Activated T-cell treated with anti-CD3 and anti-CD28 coated beads for 24 hours (primary cell): Measurements from ENCODE around the gene GRK5.

Experiments
- DNase-seq: peaks from one replicate; pipeline ENCODE4 v3.0.0-alpha.2; 2020; ENCODE audit warnings: low read depth

GRK5 gene

DNA sequence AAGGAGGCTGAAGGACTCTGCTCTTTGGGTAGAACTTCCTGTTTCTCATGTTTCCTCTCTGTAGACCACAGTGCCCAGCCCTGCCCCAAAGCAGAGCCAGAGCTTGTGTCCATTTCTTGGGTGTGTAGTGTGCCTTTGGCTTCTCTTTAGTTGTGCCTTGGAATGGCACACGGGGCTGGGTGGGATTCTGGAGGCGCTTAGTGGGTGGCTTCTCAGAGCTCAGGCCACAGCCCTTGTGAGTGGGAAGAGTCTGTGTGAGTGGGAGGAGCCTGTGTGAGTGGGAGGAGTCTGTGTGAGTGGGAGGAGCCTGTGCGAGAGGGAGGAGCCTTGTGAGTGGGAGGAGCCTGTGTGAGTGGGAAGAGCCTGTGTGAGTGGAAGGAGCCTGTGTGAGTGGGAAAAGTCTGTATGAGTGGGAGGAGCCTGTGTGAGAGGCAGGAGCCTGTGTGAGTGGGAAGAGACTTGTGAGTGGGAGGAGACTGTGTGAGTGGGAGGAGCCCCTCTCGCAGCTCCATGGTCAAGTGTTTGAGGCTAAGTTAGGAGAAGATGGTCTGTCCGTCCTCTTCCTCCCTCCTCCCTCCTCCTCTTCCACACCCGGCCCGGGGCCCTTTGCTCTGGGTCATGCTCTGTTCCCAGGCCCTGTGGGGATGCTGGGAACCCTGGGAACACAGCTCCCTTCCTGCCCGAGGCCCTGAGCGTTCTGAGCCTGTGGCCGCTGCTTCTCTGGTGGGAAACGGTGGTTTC lies 153.0 kb downstream of the GRK5 start:
- no peak for DNase-seq

DNA sequence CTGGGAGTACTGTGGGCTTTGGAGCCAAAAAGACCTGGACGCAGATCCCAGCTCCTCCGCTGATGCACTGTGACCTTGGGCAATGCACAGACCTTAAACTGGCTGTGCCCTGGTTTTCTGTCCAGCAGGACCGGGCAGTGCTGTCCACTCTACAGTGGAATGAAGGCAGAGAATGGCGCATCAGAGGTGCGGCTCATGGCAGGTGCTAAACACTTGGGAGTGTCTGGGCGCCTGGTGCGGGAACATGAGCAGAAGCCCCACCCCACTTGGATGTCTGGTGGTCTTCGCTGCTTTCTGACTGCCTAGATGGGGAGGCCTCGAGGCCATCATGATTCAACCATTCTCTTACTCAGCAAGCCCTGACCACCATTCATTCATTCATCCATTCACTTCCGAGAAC lies 153.7 kb downstream of the GRK5 start:
- DNase-seq, result no peak

DNA sequence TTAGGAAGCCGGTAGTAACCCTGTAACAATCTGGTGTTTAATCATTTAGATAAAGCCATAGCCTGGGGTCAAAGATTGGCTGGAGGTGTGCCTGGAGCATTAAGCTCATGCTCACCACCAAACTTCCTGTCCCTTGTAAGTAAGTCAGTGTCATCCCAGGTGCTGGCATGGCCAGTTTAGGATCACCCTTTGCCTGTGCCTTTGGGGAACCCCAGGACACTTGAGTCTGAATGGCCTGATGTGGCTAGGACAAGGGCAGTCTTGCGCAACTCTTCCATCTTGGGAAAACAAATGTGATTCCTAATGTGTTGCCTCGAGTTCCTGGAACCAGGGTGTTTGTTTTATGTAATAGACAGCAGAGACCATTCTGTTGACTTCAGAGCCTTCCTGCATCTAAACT lies 154.8 kb downstream of the GRK5 start:
- DNase-seq, result no peak

DNA sequence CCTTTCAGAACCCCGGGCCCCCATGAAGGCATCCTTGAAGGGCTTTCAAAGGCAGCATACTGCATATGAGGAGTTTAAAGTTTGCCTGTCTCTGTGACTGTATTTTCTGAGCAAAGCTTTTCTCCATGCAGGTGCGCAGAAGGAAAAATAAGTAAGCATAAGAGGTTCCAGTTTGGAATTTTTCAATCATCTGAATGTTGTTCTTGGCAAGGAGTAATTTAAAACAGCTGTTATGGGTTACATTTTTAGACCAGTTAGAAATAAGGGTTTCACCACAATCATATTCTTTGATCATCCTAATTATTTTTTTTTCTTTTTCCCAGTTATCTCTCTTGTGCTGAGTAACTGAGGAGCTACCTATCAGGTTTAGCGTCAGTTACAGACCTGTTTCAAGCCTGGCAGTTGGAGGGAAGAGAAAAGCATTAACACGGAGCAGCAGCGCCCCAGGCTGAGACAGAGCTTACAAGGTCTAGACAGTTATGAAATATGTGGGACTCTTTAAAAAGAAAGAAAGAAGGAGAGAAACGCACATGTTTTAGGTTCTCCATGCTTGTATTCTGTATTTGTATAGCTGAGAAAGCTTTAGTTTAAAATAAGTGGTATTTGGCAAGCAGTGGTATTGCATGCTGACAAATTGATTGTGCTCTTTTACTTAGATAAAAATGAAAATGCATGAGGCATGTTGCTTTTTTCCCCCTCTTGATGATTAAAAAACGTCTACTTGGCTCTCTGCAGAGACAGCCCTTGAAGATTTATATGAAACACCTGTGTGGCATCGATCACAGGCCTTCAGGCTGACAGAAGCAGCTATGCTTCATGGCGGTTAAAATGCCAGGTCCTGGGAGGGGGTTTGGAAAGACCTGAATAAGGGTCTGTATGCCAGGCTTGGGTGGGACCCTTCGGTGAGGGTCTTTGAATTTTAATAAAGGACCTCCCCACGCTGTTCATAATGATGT lies 157.6 kb downstream of the GRK5 start:
- DNase-seq, result no peak

DNA sequence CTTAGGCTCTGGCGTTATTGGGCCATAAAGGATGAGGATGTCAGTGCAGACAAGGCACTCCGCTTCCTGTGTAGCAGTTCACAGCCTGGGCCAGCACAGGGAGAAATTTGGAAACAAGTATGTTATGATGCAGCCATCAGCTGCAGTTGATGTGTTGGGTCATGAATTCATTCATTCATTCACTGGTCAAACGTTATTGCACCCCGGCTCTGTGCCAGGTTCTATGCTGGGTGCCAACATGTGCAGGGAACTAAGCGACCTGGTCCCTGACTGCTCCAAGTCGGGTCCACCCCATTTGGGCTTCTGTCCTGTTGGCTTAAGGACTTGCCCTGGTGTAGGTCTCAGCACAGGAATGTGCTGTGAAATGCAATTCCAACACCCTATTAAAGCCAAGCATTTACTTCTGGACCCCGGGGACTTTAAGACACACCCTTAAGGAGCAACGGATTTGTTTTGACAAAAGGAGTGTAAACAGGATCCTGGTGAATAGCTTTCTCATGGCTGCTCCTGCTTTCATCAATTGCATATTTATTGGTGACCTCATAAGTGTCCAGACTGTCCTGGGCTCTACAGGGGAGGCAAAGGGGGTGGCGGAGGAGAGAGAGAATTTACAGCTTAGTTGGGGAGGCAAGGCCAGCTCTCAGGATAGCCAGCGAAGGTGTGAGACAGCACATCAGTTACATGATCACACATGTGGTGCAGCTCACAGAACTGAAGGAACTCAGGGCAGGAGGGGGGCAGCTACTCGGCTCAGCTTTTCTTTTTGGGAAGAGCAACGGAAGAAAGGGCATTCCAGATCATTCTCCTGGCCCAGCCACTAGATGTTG lies 158.6 kb downstream of the GRK5 start:
- no peak for DNase-seq

DNA sequence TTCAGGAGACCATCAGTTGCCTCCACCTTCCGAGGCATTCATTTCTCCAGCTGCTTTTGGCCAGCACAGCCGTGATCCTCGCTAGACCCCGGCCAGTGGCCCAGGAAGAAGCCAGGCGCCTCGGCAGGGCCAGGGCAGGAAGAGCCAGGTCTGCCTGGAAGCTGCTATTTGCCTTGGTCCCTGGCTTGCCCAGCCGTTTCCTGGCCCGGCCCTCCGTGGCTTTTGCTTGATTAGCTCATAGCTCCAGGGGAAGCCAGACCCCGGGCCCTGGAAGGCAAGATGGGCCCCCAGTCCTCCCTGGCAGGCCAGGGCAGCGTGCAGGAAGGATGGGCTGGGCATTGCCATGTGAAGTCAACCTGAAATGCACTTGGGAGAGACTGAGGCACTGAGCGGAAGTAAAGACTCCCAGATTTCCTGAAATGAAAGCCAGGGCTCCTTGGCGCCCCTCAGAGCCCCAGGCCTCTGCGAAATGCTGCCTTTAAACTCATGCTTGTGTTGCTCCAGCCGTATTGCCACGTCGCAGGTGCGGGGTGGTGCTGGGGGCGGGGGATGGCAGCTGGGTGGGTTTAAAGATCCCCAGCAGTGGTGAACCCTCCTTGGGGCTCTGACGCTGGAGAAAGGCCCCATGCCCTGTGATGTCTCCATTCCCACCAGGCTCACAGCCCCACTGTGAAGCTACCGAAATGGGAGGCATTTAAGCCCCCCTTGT lies 160.6 kb downstream of the GRK5 start:
- no peak for DNase-seq

DNA sequence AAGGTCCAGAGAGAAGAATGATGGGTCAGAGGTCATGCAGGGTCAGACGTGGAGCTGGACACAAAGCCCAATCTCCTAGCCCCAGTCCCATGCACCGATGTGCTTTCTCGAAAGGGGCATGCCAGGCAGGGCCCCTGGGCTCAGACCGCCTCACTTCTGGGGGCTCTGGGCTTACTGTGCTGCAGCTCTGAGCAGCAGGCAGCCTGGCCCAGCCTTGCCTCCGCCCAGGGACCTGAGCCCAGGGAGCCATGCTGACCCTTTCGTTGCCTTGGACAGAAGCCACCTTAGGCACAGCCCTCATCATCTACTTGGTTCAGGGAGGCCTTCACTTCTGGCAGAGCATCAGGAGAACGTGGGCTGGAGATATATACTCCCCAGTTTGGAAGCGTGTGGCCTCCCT lies 161.2 kb downstream of the GRK5 start:
- no peak for DNase-seq

DNA sequence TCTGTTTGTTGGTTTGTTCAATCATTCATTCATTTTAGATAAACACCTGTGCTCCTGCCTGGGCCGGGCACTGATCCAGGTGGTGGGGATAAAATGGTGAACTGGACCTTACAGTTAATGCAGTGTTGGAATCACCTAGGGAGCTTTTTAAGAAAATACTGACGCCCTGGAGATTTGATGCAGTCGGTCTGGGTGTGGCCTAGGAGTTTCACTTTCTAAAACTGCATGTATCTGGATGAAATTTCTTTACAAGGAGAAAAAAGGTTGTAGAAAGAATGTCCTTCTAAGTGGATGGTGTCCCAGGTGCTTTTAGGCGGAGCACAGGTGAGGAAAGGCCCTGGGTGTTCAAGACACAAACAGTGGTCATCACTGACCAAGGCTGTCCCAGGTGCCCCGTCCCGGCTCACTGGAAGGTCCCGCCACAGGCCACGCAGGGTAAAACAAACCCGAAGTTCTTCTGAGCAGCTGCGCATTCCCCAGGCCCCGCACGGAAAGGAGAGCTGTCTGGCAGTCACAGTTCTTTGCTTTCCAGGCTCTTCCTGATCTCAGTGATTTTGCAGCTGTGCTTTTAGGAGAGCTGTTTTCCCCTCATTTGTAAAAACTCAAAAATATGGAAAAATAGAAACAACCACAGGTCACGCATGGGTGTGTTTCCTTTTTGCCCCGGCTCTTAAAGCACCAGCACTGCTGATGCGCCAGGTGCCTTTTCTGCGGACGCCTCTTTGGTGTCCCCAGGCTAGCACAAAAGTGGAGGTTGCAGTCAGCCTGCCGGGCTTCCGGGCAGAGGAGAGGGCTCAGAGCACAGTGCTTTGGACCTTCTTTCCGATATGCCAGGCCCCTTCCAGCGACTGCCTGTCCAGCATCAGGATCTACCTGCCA lies 161.9 kb downstream of the GRK5 start:
- no peak for DNase-seq

DNA sequence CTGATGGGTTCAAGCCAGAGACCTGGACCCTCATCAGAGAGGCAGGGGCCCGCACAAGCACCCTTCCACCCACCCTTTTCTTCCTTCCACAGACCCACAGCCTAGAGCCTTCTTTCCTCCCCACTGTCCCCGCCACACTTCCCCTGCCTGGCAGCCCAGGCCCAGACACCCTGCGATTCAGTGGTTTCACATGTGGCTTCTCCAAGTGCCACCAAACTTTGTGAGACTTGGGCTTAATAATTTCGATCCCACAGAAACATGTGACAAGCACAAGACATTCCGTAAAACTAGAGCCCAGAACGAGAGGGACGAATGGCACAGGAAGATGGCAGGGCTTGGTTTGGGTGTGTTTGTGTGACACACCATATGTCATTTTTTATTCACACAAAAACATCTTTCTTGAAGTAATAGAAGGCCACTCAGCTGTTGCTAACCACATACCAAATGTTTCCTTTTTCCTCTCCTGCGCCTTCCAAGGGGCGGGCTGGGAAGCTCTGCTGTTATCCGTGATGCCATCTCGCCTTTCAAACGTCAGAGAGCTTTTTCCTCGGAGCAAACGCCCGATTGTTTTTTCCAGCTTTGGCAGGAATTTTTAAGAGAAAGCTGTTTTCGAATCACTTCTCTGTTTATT lies 162.9 kb downstream of the GRK5 start:
- DNase-seq, result no peak

DNA sequence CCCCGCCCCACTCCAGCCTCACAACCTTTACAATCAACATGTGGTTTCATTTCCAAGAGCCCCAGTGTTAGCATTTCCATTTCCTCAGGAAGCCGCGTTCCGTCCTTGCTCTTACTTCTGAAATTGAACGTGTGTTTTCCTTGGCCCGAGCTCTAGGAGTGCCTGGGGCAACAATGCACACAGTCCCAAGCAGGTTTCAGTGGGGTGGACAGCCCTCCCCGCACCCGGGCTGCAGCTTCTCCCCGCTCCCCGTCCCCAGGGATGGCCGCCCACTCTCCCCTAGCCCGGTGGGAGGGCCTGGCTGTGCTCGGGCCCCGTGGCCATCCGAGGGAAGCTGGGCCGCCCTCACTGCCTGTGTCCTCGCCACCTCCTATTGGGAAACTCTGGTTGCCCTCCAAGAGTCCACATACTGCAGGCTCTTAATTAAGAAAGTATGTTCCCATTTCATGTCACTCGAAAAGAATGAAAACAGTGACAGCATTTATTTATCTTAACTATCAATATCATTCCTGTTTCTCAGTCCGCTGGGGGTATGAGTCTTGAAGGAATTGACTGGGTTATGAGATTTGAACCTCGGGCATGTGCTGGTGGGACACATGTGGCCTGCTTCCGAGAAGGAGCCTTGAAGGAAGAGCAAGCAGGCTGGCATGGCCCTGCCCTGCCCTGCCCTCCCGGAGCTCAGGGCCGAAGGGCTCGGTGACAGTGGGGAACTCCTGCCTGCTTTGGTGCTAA lies 163.8 kb downstream of the GRK5 start:
- no peak for DNase-seq

DNA sequence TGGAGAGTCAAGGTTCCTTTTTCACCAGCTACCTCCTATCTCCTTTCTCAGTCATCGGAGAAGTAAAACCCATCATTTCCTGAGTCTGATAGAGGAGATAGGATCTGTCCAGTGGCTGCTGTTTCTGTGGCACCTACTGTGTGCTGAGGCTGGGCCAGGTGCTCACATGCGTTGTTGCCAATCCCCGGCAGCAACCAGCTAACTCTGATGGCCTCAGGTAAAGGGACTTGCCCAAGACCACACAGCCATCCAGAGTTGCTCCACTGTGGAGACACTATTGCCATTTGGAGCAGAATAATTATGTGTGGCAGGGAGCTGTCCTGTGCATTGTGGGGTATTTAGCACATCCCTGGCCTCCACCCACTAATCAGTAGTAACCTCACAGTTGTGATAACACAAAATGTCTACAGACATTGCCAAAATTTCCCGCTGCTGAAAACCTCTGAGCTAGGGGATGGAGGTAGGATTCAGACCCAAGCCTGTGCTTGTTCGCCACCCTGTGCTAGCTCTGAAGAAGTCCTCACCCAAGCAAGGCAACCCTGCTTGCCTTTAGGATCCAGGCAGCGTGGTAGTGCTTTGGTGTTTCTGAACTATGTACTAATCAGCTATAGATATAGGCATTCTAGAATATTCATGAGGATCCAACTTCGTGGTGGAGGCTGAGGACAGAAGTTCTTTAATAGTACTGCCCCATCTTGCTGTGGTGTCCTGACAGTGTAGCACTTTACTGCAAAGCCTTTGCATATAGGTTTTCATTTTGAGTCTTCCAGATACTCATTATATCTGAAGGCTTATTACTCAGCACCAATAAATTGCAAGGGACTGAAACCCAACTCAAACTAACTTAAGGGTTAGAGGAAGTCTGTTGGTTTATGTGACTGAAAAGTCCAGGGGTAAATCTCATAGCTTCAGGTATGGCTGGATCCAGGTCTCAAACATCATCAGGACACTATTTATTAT lies 164.6 kb downstream of the GRK5 start:
- DNase-seq, result no peak

DNA sequence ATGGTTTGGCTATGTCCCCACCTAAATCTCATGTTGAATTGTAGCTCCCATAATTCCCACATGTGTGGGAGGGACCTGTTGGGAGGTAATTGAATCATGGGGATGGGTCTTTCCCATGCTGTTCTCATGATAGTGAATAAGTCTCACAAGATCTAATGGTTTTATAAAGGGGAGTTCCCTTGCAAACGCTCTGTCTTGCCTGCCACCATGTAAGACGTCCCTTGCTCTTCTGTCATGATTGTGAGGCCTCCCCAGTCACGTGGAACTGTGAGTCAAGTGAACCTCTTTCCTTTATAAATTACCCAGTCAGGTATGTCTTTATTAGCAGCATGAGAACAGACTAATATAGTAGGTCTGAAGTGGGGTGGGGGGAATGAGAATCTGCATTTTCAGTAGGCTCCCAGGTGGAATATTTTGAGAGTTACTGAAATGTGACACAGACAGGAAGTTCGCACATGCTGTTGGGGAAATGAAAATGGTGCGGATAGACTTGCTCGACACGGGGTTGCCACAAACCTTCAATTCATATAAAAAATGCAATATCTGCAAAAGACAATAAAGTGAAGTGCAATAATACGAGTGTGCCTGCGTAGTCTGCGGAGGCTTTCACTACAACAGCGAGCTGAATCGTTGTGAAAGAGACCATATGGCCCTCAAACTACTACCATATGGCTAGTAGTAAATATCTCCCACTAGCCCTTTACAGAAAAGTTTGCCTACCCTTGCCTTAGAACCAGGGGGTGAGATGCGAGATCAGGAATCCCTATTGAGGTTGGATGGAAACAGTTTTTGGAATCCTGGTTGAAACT lies 166.1 kb downstream of the GRK5 start:
- DNase-seq, result no peak

DNA sequence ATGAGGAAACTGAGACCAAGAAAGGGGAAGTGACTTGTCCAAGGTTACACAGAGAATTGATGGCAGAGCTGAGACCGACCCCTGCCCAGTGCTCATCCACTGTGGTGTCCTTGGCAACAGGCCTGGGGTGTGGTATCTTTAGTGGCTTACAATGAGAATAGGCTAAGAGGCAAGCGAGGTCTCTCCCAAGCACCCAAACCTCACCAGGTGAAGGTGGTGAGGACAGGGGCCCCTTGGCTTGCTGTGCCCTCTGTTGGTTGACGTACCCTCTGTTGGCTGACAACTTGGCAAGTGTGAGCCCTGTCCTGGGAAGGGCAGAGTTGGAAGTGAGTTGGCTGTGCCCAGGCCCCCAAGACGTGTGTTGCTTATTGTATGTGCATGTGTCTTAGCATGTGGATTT lies 166.9 kb downstream of the GRK5 start:
- DNase-seq, result no peak

DNA sequence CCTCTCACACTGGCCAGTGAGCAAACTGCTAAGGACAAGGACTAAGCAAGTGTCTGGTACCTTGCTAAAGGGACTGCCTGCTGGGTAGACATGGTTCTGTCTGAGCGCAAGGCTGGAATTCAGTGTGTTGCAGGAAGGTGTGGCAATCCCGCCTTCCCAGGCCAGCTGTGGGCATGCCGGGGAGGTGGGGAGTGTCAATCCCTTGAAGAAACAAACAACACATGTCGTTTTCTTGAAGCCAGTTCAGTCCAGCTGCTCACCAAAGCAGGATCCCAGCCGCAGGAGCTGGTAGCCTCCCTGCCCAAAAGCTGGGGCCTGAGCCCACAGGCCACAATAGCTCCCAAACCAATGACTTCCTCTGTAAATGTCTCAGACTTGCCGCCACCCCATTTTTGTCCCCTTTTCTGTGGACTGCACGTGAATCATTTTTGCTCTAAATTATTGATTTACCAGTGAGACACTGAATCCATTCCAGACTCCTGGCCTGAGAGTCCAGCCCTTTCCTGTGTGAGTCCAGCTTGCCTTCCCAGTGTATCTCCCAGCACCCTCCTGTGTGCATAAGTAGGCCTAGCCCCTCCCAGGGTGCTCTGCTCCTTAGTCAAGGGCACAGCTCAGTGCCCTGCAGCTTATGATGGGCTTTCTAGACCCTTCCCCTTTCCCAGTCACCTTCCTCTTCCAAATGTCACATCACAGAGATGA lies 168.4 kb downstream of the GRK5 start:
- DNase-seq, result no peak

DNA sequence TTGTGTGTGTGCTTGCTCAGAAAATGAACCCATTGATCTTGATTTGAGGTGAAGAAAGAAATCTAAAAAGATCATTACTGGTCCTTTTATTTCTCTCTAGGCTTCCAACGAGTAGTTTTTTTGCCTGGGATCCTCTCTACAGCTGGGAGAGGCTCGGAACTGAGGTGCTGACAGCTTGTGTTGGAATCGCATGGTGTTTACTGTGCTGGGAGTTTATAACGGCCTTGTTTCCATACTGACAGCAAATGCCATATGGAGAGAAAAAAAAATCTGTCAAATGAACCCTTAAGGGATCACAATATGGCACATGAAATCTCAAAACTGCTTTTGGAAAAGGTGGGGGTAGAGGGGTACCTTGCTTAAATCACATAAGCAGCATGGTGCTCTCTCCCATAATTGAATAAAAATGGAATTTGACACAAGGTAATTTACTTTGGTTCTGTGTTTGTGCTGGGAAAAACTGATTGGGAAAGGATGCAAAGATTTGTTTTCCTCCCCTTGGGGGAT lies 170.1 kb downstream of the GRK5 start:
- no peak for DNase-seq

DNA sequence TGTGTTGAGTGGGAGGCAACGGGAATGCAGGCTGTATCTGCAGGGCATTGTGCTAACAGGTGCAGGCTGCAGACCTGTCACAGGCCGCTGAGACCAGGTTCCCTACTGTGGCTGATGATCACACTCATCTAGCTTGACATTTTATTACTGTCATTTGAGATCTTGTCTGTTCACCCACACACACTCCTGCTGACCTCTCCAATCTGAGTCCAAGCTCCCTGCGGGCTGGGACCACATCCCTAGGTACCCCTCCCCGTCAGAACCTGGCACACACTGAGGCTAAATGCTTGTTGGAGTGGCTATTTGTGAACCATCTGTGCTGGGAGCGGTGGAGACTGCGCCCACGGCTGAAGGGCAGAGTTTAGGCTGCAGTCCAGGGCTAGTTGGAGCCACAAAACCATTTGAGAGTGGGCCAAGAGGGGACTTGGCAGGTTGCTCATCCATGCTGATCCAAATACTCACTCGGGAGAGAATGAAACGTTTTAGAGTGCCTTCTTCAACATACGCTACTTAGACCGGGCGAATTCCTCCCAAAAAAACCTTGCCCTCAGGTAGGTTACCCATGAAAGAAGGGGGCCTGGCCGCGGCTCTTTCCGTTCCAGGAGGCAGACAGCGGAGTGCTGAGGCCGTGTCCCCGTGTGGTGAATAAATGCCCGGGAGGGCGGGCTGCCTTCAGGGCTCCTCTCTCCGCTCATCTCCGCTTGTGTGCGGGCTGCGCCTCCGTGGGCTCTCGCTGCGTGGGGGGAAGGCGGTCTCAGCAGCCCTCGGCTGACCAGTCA lies 170.8 kb downstream of the GRK5 start:
- no peak for DNase-seq
